ENCODE data around the gene FAM163B. TPM values are rescaled to one million over a fixed set of nuclear protein-coding genes. Genes with fewer than 3 reads are reported as not detected.
"Not testable (repeated sequence)": the region's sequence is repeated elsewhere in the genome, so short reads cannot be mapped to it uniquely, and the experiment has no call there.

FAM163B gene
- total RNA-seq, 2 donors from 2014 or later: 0.78 TPM; not detected in 1

- ATAC-seq: no peak
- intact Hi-C loops (cut with DNase I): no loop called here
- Histone ChIP-seq H3K4me3 (no peak overlapping the region), H3K27ac (no peak overlapping the region), H3K36me3 (replicated peaks in 1 of 2; ENCODE audit: insufficient read depth in 1 of 2, low read depth in 2 of 2) (no peaks in the 10 kb centered on the region), H3K4me1 (no peaks in the 10 kb centered on the region), H3K9me3 (peaks cover 0 to 5% (median 0%) of the 10 kb centered on the region in 3 donors), H3K27me3 (no peaks in the 10 kb centered on the region)
- no peak for DNase-seq
- TF ChIP-seq POLR2A (IDR thresholded peaks at IDR 0.05): no peak
- WGBS, 2 donors: 85 to 93% methylated on average over 8 to 23 of the region's 23 CpGs
Measured at GRCh38 chr9:133629221-133630110, 20.3 kb upstream of the FAM163B start.

GRCh38 chr9:133628766-133629165 is 19.6 kb upstream of the FAM163B start:
- 69 to 71% methylated on average over 8 of the region's 8 CpGs for WGBS, 2 donors
- no peak for TF ChIP-seq POLR2A (IDR thresholded peaks at IDR 0.05)
- no peak for TF ChIP-seq CTCF (IDR thresholded peaks at IDR 0.05)
- DNase-seq (no peak), ATAC-seq (no peak)
- Histone ChIP-seq H3K27me3 (no peaks in the 10 kb centered on the region), H3K4me3 (no peak overlapping the region), H3K27ac (no peak overlapping the region), H3K9me3 (peaks cover 0 to 5% (median 0%) of the 10 kb centered on the region in 3 donors), H3K36me3 (replicated peaks in 1 of 2; ENCODE audit: insufficient read depth in 1 of 2, low read depth in 2 of 2) (no peaks in the 10 kb centered on the region), H3K4me1 (no peaks in the 10 kb centered on the region)
- intact Hi-C loops (cut with DNase I): no loop called here

- H3K27me3 ChIP-seq: no peaks in the 10 kb centered on the region
- no peak for ATAC-seq
- TF ChIP-seq CTCF (IDR thresholded peaks at IDR 0.05) (no peak), POLR2A (IDR thresholded peaks at IDR 0.05) (no peak)
- DNase-seq: no peak
- no peak overlapping the region for H3K4me3 ChIP-seq
- no peaks in the 10 kb centered on the region for H3K36me3 ChIP-seq (replicated peaks in 1 of 2; ENCODE audit: insufficient read depth in 1 of 2, low read depth in 2 of 2)
- H3K4me1 ChIP-seq: no peaks in the 10 kb centered on the region
- H3K27ac ChIP-seq: no peak overlapping the region
- H3K9me3 ChIP-seq: peaks cover 0 to 5% (median 0%) of the 10 kb centered on the region in 3 donors
- WGBS, 2 donors: 68 to 83% methylated on average over 3 of the region's 3 CpGs
- intact Hi-C loops (cut with DNase I): no loop called here
Measured at GRCh38 chr9:133627341-133627740, 18.2 kb upstream of the FAM163B start.

- H3K4me1 ChIP-seq: not testable (repeated sequence)
Measured at GRCh38 chr9:133626008-133626407, 16.8 kb upstream of the FAM163B start.

GRCh38 chr9:133622555-133622954 is 13.4 kb upstream of the FAM163B start:
- H3K27ac ChIP-seq: no peak overlapping the region
- no peaks in the 10 kb centered on the region for H3K27me3 ChIP-seq
- TF ChIP-seq CTCF (IDR thresholded peaks at IDR 0.05) (no peak), POLR2A (IDR thresholded peaks at IDR 0.05) (no peak)
- peaks cover 0 to 5% (median 0%) of the 10 kb centered on the region in 3 donors for H3K9me3 ChIP-seq
- H3K36me3 ChIP-seq (replicated peaks in 1 of 2; ENCODE audit: insufficient read depth in 1 of 2, low read depth in 2 of 2): no peaks in the 10 kb centered on the region
- no peak overlapping the region for H3K4me3 ChIP-seq
- H3K4me1 ChIP-seq: no peaks in the 10 kb centered on the region
- DNase-seq: no peak
- WGBS, 2 donors: 52 to 62% methylated on average over 4 to 5 of the region's 5 CpGs
- no peak for ATAC-seq
- intact Hi-C loops (cut with DNase I): no loop called here

More at GRCh38 chr9:133626008-133626407, 16.8 kb upstream of the FAM163B start:
- H3K36me3 ChIP-seq (replicated peaks in 1 of 2; ENCODE audit: insufficient read depth in 1 of 2, low read depth in 2 of 2); H3K9me3 ChIP-seq; H3K27ac ChIP-seq; intact Hi-C loops (cut with DNase I); DNase-seq; ATAC-seq; H3K4me3 ChIP-seq; H3K27me3 ChIP-seq: not testable (repeated sequence)
